Cerebellar cortex (tissue), 1 donor: ENCODE measurements around the gene HSFX1.

Experiments
- DNase-seq: peaks from one replicate; pipeline ENCODE4 v3.0.0-alpha.2; 2015; ENCODE audit warnings: low spot score

Gene HSFX1

DNA sequence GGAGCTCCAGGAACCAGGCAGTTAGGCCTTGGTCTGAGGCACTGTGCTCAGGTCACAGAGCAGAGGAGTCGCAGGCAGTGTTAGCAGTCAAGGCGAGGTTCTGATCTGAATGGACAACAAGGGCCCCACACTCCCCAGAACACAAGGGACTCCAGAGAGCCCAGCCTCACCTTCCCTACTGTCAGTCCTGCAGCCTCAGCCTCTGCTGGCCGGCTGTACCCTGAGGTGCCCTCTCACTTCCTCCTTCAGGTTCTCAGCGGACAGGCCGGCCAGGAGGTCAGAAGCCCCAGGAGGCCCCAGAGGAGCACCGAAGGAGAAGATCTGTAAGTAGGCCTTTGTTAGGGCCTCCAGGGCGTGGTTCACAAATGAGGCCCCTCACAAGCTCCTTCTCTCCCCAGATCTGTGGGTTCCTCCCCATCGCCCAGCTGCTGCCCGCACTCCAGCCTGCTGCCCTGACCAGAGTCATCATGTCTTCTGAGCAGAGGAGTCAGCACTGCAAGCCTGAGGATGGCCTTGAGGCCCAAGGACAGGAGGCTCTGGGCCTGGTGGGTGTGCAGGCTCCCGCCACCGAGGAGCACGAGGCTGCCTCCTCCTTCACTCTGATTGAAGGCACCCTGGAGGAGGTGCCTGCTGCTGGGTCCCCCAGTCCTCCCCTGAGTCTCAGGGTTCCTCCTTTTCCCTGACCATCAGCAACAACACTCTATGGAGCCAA is 34.0 kb downstream of the HSFX1 start:
- DNase-seq: no peak

DNA sequence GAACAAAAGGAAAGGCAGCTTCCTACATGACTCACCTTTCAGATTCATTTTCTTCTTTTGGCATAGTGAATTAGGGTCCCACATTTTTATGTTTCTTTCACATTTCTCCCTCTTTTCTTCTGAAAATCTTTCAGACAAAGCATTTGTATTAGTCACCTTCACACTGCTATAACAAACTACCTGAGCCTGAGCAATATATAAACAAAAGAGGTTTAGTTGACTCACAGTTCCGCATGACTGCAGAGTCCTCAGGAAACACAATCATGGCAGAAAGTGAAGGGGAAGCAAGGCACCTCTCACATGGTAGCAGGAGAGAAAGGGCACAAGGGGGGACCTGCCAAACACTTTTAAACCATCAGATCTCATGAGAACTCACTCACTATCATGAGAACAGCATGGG is 44.8 kb downstream of the HSFX1 start:
- no peak for DNase-seq

- no peak for DNase-seq
Measured at GRCh38 chrX:149819371-149819770, 45.5 kb downstream of the HSFX1 start.

DNA sequence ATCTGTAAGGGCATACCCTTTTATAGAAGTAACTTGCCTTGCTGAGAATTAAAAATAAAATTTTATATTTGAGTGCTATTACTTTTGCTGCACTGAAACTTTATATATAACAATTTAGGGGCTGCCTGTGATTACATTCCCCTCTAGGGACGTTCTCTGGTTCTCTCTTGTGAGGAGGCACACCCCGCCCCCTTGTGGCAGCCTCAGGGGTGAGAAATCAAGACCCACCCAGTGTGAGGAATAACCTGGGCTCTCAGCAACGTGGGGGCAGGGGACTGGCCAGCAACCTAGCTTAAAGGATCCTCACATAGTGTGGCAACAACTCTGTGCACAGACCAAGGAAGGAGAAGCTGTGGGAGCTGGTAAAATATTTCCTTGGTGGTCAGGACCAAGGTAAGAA is 51.6 kb downstream of the HSFX1 start:
- no peak for DNase-seq
